Vagina (tissue), 2 donors: ENCODE results near the gene TCAF1.

ENCODE experiments used
- POLR2A ChIP-seq, 2 donors: fragments of 450-650 bp; IDR thresholded peaks; one replicate each; pipeline ENCODE4 v1.6.1; 2017; ENCODE audit warnings: antibody characterized with exemption in 2 of 2, mild to moderate bottlenecking in 2 of 2, moderate library complexity in 2 of 2
- POLR2AphosphoS5 ChIP-seq, 2 donors: sonication (generic); formaldehyde crosslinking; IDR thresholded peaks; one replicate each; pipeline ENCODE4 v1.9.0; 2017; ENCODE audit warnings: antibody characterized with exemption in 2 of 2, mild to moderate bottlenecking in 2 of 2, low read depth in 1 of 2; ENCODE audit not compliant: insufficient read depth in 1 of 2

DNA sequence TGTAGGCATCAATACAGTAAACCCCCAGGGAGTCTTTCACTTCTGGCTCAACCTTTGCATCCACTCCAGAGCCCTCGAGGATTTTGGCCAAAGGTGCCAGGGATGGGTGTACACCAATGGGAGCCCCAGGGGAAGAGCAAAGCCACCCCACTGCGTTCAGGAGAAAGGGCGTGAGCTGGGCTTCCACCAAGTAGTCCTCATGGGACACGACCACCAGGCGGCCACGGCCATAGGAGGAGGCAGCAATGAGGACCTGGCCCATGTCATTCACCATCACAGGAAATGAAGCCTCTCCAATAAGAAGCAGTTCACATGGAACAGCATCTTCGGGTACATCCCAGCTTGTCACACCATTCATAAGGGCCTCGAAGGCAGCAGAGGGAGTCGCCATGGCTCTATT, 25.8 kb downstream of the TCAF1 start:
- no peak for TF ChIP-seq POLR2AphosphoS5 (IDR thresholded peaks at IDR 0.05; ENCODE audit: insufficient read depth in 1 of 2, low read depth in 1 of 2)
- TF ChIP-seq POLR2A (IDR thresholded peaks at IDR 0.05): no peak
